Measurements from ENCODE around the gene S100PBP.
A peak's percentile ranks its signal among the peaks of the same experiment; 100 is the strongest.
"Not testable (repeated sequence)": the region's sequence is repeated elsewhere in the genome, so short reads cannot be mapped to it uniquely, and the experiment has no call there.

Gene S100PBP

GRCh38 chr1:32784817-32785216 lies 32.6 kb upstream of the S100PBP start:
- DNase-seq (ENCODE audit: low read depth), result no peak

GRCh38 chr1:32786856-32787255 lies 30.6 kb upstream of the S100PBP start:
- no peak for DNase-seq (ENCODE audit: low read depth)

DNA sequence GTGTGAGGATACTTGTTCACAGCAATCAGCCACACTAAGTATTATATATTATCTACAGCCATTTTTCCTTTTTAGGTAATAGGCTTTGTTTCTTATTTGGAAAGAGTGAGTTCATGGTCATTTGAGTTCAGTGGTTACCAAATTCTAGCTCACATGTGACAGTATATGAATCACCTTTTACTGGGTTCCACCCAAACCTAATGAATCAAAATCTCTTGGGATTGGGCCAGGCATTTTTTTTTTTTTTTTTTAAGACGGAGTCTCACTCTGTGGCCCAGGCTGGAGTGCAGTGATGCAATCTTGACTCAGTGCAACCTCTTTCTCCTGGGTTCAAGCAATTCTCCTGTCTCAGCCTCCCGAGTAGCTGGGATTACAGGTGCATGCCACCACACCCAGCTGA lies 28.1 kb upstream of the S100PBP start:
- DNase-seq (ENCODE audit: low read depth), result peak; percentile 70

DNA sequence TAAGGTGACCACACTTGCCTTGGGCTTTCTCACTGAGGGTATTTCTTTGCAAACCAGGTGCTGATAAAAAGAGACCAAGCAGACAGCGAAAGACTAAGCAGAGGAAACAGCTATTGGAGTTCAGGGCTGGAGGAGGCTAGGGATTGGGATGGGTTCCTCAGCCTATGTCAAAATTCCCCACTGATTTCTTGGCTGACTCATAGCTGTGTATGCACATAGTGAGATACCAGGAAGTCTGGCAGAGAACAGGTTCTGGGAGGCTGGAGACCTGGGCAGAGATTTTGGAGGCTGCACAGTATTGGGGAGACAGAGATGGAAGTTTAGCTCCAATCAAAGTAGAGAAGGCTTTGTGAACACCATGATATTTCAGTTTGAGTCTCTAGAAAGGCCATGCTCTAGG lies 25.6 kb upstream of the S100PBP start:
- DNase-seq (ENCODE audit: low read depth), result no peak

DNA sequence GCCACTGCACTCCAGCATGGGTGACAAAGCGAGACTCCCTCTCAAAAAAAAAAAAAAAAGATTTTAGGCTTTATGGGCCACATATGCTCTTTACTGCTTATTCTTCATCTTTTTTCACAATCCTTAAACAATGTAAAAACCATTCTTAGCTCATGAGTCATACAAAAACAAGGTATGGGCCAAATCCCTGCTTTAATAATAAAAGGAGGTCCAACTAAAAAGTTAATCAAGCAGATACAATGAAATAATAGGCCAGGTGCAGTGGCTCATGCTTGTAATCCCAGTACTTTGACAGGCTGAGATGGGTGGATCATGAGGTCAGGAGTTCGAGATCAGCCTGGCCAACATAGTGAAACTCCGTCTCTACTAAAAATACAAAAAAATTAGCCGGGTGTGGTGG lies 21.7 kb upstream of the S100PBP start:
- not testable (repeated sequence) for DNase-seq (ENCODE audit: low read depth)

- DNase-seq (ENCODE audit: low read depth), result no peak
Observed at GRCh38 chr1:32797456-32797855, 20.0 kb upstream of the S100PBP start.

DNA sequence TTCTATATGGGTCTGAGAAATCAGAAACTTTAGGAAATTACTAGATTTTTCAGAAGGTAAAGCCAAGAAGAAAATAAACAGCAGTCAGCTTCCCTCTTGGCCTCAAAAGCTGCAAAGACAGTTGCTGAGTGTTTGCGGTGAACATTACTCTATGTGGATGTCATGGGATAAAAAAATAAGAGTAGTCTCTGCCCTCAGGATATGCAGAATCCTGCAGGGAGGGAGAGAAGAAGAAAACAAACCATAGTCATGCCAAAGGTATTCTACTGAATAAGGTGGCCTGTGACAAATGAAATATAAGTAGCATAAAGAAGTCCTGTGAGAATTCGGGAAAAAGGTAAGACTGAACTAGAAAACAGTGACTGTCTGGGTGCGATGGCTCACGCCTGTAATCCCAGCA lies 19.3 kb upstream of the S100PBP start:
- no peak for DNase-seq (ENCODE audit: low read depth)

DNA sequence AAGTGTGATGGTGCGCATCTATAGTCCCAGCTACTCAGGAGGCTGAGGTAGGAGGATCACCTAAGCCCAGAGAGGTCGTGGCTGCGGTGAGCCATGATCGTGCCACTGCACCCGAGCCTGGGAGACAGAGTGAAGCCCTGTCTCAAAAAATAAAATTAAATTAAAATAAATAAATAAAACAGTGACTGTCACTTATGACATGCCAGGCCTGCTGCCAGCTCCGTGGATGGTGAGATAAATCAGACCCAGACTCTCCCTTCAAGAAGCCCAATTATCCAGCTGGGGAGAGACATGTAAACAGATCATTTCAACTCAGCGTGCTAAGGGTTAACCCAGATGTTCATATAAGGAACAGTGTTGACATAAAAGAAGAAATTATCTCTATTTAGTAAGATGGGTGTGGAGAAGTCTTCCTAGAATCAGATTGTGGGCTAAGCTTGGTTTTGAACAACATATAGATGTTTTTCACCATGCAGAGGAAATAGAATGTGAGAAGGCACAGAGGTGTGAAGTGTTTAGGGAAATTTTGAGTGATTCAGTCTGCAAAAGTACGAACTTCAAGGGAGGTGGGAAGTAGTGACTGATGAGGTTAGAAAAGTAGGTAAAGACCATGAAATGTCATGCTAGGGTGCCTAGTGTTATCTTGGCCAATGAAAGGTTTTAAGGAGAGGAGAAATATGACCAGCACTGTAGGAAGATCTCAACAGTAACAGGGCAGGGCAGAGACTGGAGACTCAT lies 18.6 kb upstream of the S100PBP start:
- DNase-seq (ENCODE audit: low read depth), result no peak

- no peak for DNase-seq (ENCODE audit: low read depth)
Observed at GRCh38 chr1:32801096-32801715, 16.2 kb upstream of the S100PBP start.

- not testable (repeated sequence) for DNase-seq (ENCODE audit: low read depth)
Observed at GRCh38 chr1:32804460-32804859, 13.0 kb upstream of the S100PBP start.

GRCh38 chr1:32806290-32806689 lies 11.2 kb upstream of the S100PBP start:
- no peak for DNase-seq (ENCODE audit: low read depth)

- DNase-seq (ENCODE audit: low read depth), result no peak
Observed at GRCh38 chr1:32806910-32807523, 10.4 kb upstream of the S100PBP start.

GRCh38 chr1:32808580-32808979 lies 8.9 kb upstream of the S100PBP start:
- no peak for DNase-seq (ENCODE audit: low read depth)

DNA sequence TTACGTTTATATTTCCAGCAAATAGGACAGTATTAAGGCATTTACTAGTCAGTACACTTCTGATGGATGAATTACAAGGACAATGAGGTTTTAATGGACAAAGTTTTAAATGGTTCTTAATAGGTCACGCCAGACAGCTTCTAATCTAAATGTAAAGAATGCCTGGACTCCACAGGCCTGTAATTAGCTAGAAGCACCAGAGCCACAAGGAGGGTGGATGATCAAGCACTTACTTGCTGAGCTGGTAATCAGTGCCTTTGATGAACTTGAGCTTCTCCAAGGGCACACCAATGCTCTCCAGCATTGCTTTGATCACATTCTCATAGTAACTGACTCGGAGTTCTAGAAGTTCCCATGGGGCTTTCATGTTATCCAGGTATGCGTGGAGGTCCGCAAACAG lies 7.1 kb upstream of the S100PBP start:
- no peak for DNase-seq (ENCODE audit: low read depth)

GRCh38 chr1:32811265-32811664 lies 6.2 kb upstream of the S100PBP start:
- DNase-seq (ENCODE audit: low read depth), result no peak

DNA sequence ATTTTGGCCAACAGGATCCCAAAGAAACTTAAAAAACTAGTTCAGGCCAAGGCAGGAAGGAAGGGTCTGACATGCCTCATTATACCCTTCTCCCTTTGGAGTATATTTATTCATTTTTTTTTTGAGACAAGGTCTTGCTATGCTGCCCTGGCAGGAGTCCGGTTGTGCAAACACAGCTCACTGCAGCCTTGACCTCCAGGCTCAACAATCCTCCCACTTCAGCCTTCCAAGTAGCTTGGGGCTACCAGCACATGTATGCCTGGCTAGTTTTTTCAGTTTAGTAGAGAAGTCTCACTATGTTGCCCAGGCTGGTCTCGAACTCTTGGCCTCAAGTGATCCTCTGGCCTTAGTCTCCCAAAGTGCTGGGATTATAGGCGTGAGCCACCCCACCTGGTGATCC lies 5.5 kb upstream of the S100PBP start:
- DNase-seq (ENCODE audit: low read depth), result no peak

DNA sequence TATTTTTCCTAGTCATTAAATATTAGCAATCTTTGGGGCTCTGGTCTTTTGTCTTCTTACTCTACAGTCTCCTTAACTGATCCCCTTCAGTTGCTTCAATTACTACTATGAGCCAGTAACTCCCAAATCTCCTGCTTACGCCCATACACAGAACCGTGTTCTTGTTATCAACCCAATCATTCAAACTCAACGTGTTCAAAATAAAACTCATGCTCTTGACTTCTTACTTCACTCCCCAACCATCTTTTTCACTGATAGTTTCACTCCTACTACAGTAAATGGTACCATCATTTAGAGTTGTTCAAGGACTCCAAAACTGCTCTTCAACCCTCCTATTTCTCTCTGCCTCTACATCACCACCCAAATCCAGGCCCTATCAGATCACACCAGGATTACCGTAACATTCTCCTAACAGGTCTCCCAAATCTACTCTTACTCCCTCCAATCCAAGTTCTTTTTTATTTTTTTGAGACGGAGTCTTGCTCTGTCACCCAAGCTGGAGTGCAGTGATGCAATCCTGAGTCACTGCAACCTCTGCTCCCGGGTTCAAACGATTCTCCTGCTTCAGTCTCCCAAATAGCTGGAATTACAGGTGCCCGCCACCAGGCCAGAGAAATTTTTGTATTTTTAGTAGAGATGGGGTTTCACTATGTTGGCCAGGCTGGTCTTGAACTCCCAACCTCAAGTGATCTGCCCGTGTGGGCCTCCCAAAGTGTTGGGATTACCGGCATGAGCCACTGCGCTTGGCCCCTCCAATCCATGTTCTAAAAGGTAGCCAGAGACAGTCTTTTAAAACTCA lies 3.3 kb upstream of the S100PBP start:
- no peak for DNase-seq (ENCODE audit: low read depth)

DNA sequence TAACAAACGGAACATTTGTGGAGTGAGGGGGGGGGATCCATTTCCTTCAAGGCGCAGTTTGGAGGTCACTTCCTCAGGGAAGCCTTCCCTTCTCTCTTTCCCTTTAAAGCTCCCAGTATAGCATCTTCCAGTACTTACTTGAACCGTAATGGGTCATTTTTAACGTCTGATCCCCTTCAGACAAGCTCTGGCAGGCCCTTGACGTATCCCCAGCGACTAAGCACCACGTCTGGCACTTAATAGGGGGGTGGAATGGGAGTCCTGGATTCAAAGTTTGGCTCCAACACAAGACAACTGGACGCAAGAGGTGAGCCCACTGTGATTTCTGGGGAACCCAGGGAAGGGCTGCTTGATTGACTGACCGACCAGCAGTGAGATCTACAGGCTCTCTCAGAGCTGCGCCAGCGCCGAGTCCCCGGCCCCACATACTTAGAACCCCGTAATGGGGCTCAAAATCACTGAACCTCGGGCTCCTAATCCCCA lies 736 bp upstream of the S100PBP start:
- DNase-seq (ENCODE audit: low read depth), result no peak

- DNase-seq (ENCODE audit: low read depth), result no peak
Observed at GRCh38 chr1:32817815-32818786, 648 bp downstream of the S100PBP start.

DNA sequence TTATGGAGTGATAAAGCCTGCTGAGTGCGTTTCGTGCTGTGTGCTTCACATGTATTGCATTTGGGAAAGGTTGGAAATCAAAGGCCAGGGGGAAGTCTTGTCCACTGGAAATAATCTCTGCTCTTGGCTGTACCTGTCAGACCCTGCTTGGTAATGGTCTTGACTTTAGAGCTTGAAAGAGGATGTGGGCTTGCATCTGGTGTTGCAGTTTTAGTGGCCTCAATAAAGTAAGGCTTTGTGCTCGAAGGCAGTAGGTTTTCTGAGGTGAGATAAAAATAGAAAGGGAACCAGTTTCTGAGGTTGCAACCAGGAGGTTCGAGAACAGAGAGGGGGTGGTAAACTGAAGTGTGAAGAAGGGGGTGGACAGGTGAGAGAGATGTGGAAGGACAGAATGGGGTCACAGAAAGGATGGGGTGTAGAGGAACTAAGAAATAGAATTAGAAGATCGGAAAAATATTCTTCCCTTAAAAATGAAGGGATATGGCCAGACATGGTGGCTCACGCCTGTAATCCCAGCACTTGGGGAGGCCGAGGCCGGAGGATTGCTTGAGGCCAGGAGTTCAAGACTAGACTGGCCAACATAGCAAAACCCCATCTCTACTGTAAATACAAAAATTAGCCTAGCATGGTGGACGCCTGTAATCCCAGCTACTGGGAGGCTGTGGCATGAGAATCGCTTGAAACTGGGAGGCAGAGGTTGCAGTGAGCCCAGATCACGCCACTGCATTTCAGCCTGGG lies 1.5 kb downstream of the S100PBP start:
- no peak for DNase-seq (ENCODE audit: low read depth)

GRCh38 chr1:32825181-32825580 lies 7.7 kb downstream of the S100PBP start:
- DNase-seq (ENCODE audit: low read depth), result no peak

Measured in GM04504 (cell line).